Right lobe of liver (tissue), 4 donors: Measurements from ENCODE around the gene DDIAS.

ENCODE experiments used
- CTCF ChIP-seq, 4 donors: fragments of 200-600 bp in 3 of 4; fragments of 450-650 bp in 1 of 4; IDR thresholded peaks; one replicate each; pipeline versions ENCODE4 v1.5.1 to v1.8.0; 2016 to 2022; ENCODE audit warnings: antibody characterized with exemption in 4 of 4, mild to moderate bottlenecking in 2 of 4
- POLR2A ChIP-seq: fragments of 450-650 bp; IDR thresholded peaks from one replicate; pipeline ENCODE4 v1.6.1; 2017; ENCODE audit warnings: antibody characterized with exemption, mild to moderate bottlenecking
- donor health status: DM: no; HTN: no; CAD: no.
- donor health status: DM: no; HTN: no; CAD: no.
- donor health status: DM: no; HTN: yes; CAD: no.

DNA sequence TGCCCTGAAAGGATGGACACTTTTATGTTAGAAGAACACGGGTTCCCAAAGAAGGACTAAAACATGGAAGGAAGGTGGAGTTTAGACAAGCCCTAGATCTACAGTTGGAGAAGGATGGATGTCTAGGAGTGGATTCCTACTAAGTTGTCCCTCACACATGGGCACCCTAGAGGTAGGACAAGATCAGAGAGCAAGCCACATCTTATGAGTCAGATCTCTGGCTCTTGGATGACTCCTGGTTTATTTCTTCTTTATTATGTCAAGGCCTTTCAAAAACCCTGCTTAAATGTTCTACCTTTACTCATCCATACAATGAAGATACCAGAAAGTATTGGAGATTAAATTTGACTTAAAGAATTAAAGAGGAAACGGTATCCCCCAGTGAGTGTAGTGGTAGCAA is 35.7 kb upstream of the DDIAS start:
- TF ChIP-seq CTCF (IDR thresholded peaks at IDR 0.05) = no peak
- TF ChIP-seq POLR2A = no peak
